ENCODE measurements around the gene PPP6C.

Gene PPP6C

DNA sequence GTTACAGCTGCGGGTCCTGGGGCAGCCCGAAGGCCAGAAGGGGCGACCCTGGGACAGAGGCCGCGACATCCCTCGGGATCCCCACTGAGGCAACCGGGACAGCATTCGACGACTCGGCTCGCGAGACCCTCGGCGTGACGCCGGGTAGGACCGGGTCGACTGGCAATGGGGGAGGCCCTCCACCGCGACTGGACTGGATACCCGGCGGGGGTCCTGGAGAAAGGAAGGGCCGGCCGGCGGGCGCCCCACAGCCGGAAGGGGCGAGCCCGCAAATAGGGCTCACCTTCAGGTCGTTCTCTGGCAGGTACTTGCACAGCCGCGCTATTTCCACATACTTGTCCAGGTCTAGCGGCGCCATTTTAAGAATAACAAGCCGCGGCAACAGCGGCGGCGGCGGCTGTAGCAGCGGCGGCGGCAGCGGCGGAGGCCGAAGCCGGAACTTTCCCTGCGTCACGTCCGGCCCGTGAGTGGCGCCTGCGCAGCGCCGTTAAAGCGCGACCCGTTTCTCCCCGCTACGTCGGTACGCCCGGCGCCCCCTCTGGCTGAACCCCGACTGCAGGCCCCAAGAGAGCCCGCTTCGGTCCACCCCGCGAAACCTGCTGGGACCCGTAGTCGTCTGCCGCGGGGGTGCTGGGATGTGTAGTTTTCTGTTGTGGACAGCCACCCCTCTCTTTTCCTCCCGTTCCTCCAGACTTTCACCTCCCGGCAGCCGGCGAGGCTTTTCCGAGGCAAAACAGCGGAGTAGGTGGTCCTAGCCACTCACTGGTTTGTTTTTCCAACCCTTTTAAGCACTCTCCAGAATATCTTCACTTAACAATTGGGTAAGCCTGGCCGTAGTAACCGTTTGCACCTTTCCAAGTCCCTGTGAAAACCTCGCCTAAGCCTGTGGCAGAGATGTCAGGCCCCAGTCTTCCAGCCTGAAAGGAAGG, at the start of gene PPP6C:
Gene PPP6C, minus strand, starts transcription at position 443 of the 929 bp plus-strand sequence. Its CDS starts 85 bp downstream, at position 358.
- TF ChIP-seq, protein P1, sequence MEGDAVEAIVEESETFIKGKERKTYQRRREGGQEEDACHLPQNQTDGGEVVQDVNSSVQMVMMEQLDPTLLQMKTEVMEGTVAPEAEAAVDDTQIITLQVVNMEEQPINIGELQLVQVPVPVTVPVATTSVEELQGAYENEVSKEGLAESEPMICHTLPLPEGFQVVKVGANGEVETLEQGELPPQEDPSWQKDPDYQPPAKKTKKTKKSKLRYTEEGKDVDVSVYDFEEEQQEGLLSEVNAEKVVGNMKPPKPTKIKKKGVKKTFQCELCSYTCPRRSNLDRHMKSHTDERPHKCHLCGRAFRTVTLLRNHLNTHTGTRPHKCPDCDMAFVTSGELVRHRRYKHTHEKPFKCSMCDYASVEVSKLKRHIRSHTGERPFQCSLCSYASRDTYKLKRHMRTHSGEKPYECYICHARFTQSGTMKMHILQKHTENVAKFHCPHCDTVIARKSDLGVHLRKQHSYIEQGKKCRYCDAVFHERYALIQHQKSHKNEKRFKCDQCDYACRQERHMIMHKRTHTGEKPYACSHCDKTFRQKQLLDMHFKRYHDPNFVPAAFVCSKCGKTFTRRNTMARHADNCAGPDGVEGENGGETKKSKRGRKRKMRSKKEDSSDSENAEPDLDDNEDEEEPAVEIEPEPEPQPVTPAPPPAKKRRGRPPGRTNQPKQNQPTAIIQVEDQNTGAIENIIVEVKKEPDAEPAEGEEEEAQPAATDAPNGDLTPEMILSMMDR (IDR thresholded peaks at IDR 0.05): peak; percentile 38
- TF ChIP-seq ZFX (IDR thresholded peaks at IDR 0.05; ENCODE audit: borderline replicate concordance): no peak
- H3K27ac ChIP-seq: peak within 1 kb of the TSS; percentile 71

DNA sequence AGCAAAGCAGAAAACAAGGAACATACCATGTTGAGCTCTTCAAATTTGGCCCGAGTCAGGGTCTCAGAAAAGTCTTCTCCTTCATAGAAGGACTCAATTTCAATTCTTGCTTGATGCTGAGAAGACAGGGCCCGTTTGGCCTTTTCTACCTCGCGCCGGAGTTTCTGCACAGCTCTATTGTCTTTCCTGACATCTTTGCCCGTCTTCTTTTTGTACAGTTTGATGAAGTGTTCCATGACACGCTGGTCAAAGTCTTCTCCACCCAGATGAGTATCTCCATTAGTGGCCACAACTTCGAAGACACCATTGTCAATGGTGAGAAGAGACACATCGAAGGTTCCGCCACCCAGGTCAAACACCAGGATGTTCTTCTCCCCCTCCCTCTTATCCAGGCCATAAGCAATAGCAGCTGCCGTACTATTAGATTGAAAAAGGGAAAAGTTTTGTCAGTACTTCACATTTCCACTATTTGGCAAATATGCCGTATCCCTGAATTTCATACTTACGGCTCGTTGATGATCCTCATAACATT, 49.4 kb upstream of the PPP6C start:
- H3K27ac ChIP-seq: peak overlapping the region; percentile 83
- TF ChIP-seq ZFX (IDR thresholded peaks at IDR 0.05; ENCODE audit: borderline replicate concordance): no peak
- TF ChIP-seq, protein P1 (IDR thresholded peaks at IDR 0.05): no peak

DNA sequence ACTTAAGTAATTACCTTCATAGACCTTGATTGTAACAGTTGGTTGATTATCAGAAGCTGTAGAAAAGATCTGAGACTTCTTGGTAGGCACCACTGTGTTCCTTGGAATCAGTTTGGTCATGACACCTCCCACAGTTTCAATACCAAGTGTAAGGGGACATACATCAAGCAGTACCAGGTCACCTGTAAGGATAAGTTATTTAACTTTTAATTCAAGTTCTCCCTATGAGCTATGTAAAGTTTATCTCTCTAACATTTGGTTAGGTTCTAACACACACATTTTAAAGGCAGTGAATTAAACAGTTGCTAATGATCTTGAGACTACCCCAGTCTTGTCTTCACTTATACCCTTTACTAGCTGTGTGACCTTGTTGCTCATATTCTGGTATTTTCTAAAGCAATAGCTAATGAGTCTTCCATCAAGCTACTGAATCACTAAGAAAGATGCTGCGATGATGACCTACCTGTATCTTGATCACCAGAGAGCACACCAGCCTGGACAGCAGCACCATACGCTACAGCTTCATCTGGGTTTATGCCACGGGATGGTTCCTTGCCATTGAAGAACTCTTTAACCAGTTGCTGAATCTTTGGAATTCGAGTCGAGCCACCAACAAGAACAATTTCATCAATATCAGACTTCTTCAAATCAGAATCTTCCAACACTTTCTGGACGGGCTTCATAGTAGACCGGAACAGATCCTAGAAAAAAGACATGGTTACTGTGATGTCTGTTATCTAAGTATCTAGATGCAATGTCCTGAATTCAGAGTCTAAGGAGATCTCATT, 48.7 kb upstream of the PPP6C start:
- peak overlapping the region; percentile 83 for H3K27ac ChIP-seq
- no peak for TF ChIP-seq ZFX (IDR thresholded peaks at IDR 0.05; ENCODE audit: borderline replicate concordance)
- TF ChIP-seq, protein P1 (IDR thresholded peaks at IDR 0.05): no peak

DNA sequence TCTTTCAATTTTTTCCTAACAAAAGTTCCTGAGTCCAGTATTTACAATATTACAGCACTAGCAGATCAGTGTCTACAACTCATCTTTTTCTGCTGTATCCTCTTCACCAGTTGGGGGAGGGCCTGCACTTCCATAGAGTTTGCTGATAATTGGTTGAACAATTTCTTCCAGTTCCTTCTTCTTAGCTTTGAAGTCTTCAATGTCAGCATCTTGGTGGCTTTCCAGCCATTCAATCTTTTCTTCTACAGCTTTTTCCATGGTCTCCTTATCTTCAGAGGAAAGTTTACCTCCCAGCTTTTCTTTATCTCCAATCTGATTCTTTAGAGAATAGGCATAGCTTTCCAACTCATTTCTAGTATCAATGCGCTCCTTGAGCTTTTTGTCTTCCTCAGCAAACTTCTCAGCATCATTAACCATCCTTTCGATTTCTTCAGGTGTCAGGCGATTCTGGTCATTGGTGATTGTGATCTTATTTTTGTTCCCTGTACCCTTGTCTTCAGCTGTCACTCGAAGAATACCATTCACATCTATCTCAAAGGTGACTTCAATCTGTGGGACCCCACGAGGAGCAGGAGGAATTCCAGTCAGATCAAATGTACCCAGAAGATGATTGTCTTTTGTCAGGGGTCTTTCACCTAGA, 47.0 kb upstream of the PPP6C start:
- peak overlapping the region; percentile 83 for H3K27ac ChIP-seq

DNA sequence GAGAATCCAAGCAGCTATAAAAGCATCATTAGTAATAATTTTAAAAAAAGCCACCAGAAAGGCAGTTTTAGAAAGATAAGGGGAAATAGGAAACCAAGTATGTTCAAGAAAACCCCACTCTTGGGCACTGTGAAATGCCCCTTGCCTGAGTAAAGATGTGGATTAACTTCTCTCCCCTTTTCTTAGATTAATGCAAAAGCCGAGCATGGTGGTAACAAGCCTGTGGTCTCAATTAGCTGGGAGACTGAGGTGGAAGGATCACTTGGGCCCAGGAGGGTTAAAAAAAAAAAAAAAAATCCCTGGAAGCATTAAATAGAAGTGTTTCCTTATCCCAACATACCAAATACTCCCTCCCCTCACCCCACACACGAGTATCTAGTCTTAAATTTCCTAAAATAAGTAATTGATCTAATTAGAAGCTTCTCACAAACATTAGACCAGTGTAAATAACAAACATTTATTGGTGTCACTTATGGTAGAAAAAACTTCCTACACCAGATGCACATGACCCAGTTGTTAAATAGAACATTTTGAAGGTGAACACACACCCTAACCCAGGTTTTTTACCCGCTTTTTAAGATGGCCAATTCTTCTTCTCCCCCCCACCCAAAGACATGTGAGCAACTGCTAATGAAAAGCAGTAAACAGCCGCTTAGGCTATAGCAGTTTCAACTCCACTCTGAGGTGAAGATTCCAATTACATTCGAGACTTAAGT, 46.4 kb upstream of the PPP6C start:
- TF ChIP-seq, protein P1 (IDR thresholded peaks at IDR 0.05): no peak
- H3K27ac ChIP-seq: peak overlapping the region; percentile 54

DNA sequence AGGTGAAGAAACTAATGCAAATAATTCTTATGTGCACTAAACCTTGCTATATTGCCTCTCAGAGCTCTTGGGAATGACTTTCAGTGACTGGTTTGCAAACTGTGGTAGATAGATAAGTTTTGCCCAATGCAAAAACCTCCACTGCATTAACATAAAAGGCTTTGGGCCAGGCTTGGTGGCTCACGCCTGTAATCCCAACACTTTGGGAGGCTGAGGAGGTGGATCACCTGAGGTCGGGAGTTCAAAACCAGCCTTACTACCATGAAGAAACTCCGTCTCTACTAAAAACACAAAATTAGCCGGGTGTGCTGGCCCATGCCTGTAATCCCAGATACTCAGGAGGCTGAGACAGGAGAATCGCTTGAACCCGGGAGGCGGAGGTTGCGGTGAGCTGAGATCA, 44.5 kb upstream of the PPP6C start:
- peak overlapping the region; percentile 32 for H3K27ac ChIP-seq

DNA sequence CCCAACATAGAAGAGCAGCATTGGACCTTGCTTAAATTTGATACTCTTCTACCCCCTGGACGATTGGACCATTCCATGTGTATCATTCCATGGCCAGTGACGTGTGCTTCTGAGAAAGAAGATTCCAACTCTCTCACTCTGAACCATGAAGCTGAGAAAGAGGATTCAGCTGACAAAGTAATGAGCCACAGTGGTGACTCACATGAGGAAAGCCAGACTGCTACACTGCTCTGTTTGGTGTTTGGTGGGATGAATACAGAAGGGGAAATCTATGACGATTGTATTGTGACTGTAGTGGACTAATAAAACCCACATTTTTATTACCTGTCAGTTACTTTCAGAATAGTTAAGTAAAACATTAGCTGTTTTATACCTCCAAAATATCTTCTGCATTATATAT, 44.1 kb upstream of the PPP6C start:
- TF ChIP-seq, protein P1 (IDR thresholded peaks at IDR 0.05): no peak
- TF ChIP-seq ZFX (IDR thresholded peaks at IDR 0.05; ENCODE audit: borderline replicate concordance): no peak
- peak overlapping the region; percentile 32 for H3K27ac ChIP-seq
